CD4-positive, alpha-beta T cell (primary cell): ENCODE results near the gene RPTOR. TPM values are rescaled to one million over a fixed set of nuclear protein-coding genes. Genes with fewer than 3 reads are reported as not detected.

Experiments
- ATAC-seq: fragments of 200-7000 bp; cut with Tn5 transposase; one replicate; pipeline ENCODE4 v1.10.0; 2022; ENCODE audit warnings: mild to moderate bottlenecking; ENCODE audit not compliant: poor library complexity
- CTCF ChIA-PET: fragments of 350-600 bp; sonication (Branson Sonifier 250); formaldehyde crosslinking; loops from one replicate; lab custom pipeline; 2021; ENCODE audit warnings: antibody characterized with exemption, inconsistent platforms; lab: Charles Lee
- POLR2A ChIA-PET: fragments of 350-600 bp; sonication (Branson Sonifier 250); formaldehyde crosslinking; loops from one replicate; lab custom pipeline; 2021; ENCODE audit warnings: antibody characterized with exemption, inconsistent platforms; lab: Charles Lee
- DNase-seq, 14 experiments: peaks; one replicate each; pipeline ENCODE4 v3.0.0-alpha.2; 2013 to 2020; ENCODE audit warnings: mixed read lengths in 2 of 14
- H3K27ac ChIP-seq, 2 donors: one replicate each; pipeline versions ENCODE4 v1.5.1 to v1.7.0; 2013; ENCODE audit warnings: low read length in 2 of 2, low read depth in 1 of 2, mild to moderate bottlenecking in 1 of 2
- H3K27me3 ChIP-seq, 2 experiments: 1 replicate in 1 of 2; 2 replicates in 1 of 2; pipeline versions ENCODE4 v1.6.1 to v1.7.0; 2013; ENCODE audit warnings: low read length in 2 of 2, control low read depth in 1 of 2, mild to moderate bottlenecking in 1 of 2, moderate library complexity in 1 of 2; ENCODE audit not compliant: insufficient read depth in 2 of 2, control insufficient read depth in 1 of 2
- H3K36me3 ChIP-seq: one replicate; pipeline ENCODE4 v1.6.1; 2013; ENCODE audit warnings: low read length, control low read depth; ENCODE audit not compliant: insufficient read depth
- H3K4me1 ChIP-seq: one replicate; pipeline ENCODE4 v1.6.1; 2013; ENCODE audit warnings: low read length, control low read depth; ENCODE audit not compliant: insufficient read depth
- H3K4me3 ChIP-seq: one replicate; pipeline ENCODE4 v1.5.1; 2013; ENCODE audit warnings: mild to moderate bottlenecking, low read length, moderate library complexity
- H3K9me3 ChIP-seq, 2 experiments: 1 replicate in 1 of 2; 2 replicates in 1 of 2; pipeline versions ENCODE4 v1.6.1 to v1.7.0; 2013; ENCODE audit warnings: low read length in 2 of 2, mild to moderate bottlenecking in 2 of 2, control low read depth in 1 of 2, moderate library complexity in 1 of 2; ENCODE audit not compliant: control insufficient read depth in 1 of 2, insufficient read depth in 1 of 2
- H3K27ac Mint-ChIP-seq: one replicate; pipeline ENCODE4 v1.8.0; 2020; ENCODE audit warnings: mixed read lengths
- H3K27me3 Mint-ChIP-seq: one replicate; pipeline ENCODE4 v1.8.0; 2021; ENCODE audit warnings: mixed read lengths
- H3K36me3 Mint-ChIP-seq: one replicate; pipeline ENCODE4 v1.8.0; 2021; ENCODE audit warnings: low read depth, mixed read lengths
- H3K4me1 Mint-ChIP-seq: one replicate; pipeline ENCODE4 v1.8.0; 2021; ENCODE audit warnings: low read depth, mixed read lengths
- H3K4me3 Mint-ChIP-seq: one replicate; pipeline ENCODE4 v1.8.0; 2020; ENCODE audit warnings: mild to moderate bottlenecking, mixed read lengths
- H3K9me3 Mint-ChIP-seq: one replicate; pipeline ENCODE4 v1.8.0; 2020; ENCODE audit warnings: mixed read lengths
- intact Hi-C, 2 experiments: fragments of 100-400 bp; cut with DNase I in 1 of 2; cut with micrococcal nuclease in 1 of 2; formaldehyde crosslinking; loops; one replicate each; pipeline versions ENCODE4 v1.15.1 to v1.9.0; 2023 to 2025; cut with DNase I, micrococcal nuclease
- total RNA-seq, 174 experiments: library from RNA in 2 of 174; stranded (reverse) in 2 of 174; gene quantifications; one replicate each; pipeline ENCODE4 v1.2.3 and lab custom pipeline; 2021 to 2026
- TF ChIP-seq, protein P1 (sequence below): fragments of 200-600 bp; IDR thresholded peaks from one replicate; pipeline ENCODE4 v1.8.0; 2022; ENCODE audit warnings: antibody characterized with exemption, mild to moderate bottlenecking

RPTOR gene
- total RNA-seq, 2 experiments from 2014 or later, result 45.0 to 47.1 TPM

DNA sequence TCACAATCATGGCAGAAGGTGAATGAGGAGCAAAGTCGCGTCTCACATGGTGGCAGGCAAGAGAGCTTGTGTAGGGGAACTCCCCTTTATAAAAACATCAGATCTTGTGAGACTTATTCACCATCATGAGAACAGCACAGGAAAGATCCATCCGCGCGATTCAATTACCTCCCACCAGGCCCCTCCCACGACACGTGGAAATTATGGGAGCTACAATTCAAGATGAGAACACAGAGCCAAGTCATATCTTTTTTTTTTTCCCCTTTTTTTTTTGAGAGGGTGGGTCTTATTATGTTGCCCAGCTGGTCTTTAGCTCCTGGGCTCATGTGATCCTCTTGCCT lies 60.0 kb downstream of the RPTOR start:
- no peak for ATAC-seq
- Histone ChIP-seq H3K4me3 (no peak overlapping the region), H3K4me1 (peaks cover 44% of the 10 kb centered on the region), H3K27me3 (no peaks in the 10 kb centered on the region), H3K9me3 (no peaks in the 10 kb centered on the region), H3K36me3 (peaks cover 3% of the 10 kb centered on the region), H3K27ac (no peak overlapping the region)
- ChIA-PET CTCF (no interaction called here), POLR2A (no interaction called here)
- H3K27me3 Mint-ChIP-seq, result no peaks in the 10 kb centered on the region
- H3K27ac Mint-ChIP-seq, result peak overlapping the region; percentile 84
- no peaks in the 10 kb centered on the region for H3K9me3 Mint-ChIP-seq
- peaks cover 59% of the 10 kb centered on the region for H3K4me1 Mint-ChIP-seq
- intact Hi-C loops, result no loop called here
- no peaks in the 10 kb centered on the region for H3K36me3 Mint-ChIP-seq
- H3K4me3 Mint-ChIP-seq, result no peak overlapping the region
- no peak for DNase-seq
- TF ChIP-seq, protein P1, sequence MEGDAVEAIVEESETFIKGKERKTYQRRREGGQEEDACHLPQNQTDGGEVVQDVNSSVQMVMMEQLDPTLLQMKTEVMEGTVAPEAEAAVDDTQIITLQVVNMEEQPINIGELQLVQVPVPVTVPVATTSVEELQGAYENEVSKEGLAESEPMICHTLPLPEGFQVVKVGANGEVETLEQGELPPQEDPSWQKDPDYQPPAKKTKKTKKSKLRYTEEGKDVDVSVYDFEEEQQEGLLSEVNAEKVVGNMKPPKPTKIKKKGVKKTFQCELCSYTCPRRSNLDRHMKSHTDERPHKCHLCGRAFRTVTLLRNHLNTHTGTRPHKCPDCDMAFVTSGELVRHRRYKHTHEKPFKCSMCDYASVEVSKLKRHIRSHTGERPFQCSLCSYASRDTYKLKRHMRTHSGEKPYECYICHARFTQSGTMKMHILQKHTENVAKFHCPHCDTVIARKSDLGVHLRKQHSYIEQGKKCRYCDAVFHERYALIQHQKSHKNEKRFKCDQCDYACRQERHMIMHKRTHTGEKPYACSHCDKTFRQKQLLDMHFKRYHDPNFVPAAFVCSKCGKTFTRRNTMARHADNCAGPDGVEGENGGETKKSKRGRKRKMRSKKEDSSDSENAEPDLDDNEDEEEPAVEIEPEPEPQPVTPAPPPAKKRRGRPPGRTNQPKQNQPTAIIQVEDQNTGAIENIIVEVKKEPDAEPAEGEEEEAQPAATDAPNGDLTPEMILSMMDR, result no peak

DNA sequence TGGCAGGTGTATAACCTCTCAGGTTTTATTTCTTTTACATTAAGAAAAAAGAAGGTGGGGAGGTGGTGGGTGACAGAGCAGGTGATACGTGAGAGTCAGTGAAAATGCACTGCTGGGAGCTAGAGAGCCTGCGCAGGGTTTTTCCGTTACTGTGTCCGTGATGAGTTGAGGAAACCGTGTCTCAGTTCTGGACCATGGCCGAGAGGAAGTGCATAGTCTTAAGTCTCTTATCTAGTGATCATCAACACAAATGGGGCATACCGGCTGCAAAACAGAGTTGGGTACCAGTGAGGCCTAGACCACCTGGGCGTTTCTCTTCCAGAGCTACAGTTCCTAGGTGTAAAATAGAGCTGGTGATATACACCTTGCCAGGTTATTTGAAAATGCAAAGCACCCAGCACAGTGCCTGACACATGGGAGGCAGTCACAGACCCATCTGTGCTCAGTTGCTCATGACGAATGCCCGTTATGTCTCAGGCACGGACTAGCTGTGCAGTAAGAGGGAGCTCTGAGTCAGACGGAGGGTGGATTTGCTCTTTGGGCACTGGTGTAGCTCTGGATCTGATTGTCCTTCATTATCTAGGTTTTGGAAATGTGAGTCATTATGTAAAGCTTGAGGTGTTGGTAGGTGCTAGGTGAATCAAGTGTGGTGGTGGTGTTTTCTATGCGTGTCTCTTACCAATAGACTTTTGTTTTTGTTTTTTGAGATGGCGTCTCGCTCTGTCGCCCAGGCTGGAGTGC lies 60.9 kb downstream of the RPTOR start:
- ChIA-PET CTCF (interaction anchor here (1.3 kb wide), 1 partner anchor 30 kb away, joined by 5 read pairs; no protein-coding TSS in a partner anchor), POLR2A (interaction anchor here (0.6 kb wide), 1 partner anchor 17 kb away, joined by 3 read pairs; no protein-coding TSS in a partner anchor)
- peak overlapping the region; percentile 16 for H3K4me3 Mint-ChIP-seq
- peak overlapping the region; percentile 84 for H3K27ac Mint-ChIP-seq
- H3K9me3 Mint-ChIP-seq, result no peaks in the 10 kb centered on the region
- H3K36me3 ChIP-seq, result peaks cover 3% of the 10 kb centered on the region
- ATAC-seq, result peak; percentile 85
- H3K4me1 Mint-ChIP-seq, result peaks cover 59% of the 10 kb centered on the region
- H3K36me3 Mint-ChIP-seq, result no peaks in the 10 kb centered on the region
- no peaks in the 10 kb centered on the region for H3K27me3 ChIP-seq
- no peaks in the 10 kb centered on the region for H3K27me3 Mint-ChIP-seq
- H3K9me3 ChIP-seq, result no peaks in the 10 kb centered on the region
- TF ChIP-seq, protein P1, result no peak
- intact Hi-C loops, result no loop called here
- DNase-seq, result peak in 12 of 14 experiments; percentile 3 to 58 (median 18)
- H3K4me3 ChIP-seq, result no peak overlapping the region
- peaks cover 43% of the 10 kb centered on the region for H3K4me1 ChIP-seq
- H3K27ac ChIP-seq, result no peak overlapping the region

DNA sequence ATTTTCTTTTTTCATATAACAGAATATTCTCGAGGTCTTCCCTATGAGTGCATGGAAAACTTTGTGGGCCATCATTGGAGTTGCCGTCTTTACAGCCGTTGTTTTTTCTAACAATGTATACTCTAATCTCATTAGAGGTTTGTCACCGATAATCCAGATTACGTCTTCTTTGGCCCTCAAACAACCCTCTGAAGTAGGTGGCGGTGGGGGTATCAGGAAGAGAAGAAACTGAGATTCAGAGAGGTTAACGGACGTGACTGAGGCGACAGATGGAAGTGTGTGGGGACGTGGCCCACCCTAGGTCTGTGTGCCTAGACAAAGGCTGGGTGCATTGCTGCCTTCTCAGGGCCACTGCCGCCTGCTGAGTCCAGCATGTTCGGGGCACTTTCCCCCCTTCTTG lies 63.7 kb downstream of the RPTOR start:
- DNase-seq, result no peak
- ChIA-PET CTCF (no interaction called here), POLR2A (no interaction called here)
- Mint-ChIP-seq H3K36me3 (no peaks in the 10 kb centered on the region), H3K9me3 (no peaks in the 10 kb centered on the region), H3K27me3 (no peaks in the 10 kb centered on the region), H3K4me1 (peaks cover 72% of the 10 kb centered on the region), H3K27ac (no peak overlapping the region), H3K4me3 (no peak overlapping the region)
- H3K36me3 ChIP-seq, result no peaks in the 10 kb centered on the region
- ATAC-seq, result no peak
- intact Hi-C loops, result no loop called here
- H3K27me3 ChIP-seq, result no peaks in the 10 kb centered on the region
- no peak overlapping the region for H3K4me3 ChIP-seq
- peaks cover 39% of the 10 kb centered on the region for H3K4me1 ChIP-seq
- H3K27ac ChIP-seq, result no peak overlapping the region
- TF ChIP-seq, protein P1, result no peak
- H3K9me3 ChIP-seq, result no peaks in the 10 kb centered on the region
